Renal cortical epithelial cell (primary cell): Measurements from ENCODE around the gene PRKCSH. TPM values are rescaled to one million over a fixed set of nuclear protein-coding genes. Genes with fewer than 3 reads are reported as not detected.
"Not testable (repeated sequence)": the region's sequence is repeated elsewhere in the genome, so short reads cannot be mapped to it uniquely, and the experiment has no call there.

Source experiments
- DNase-seq: peaks from one replicate; pipeline ENCODE4 v3.0.0-alpha.2; 2011; ENCODE audit warnings: low read depth
- total RNA-seq: library from RNA; depleted of rRNA; stranded (reverse); fragments of >200 nt; gene quantifications from 2 replicates; pipeline ENCODE4 v1.2.3, GENCODE V29; 2014

Gene PRKCSH
- total RNA-seq, 1 donor from 2014 or later, result 192 TPM

DNA sequence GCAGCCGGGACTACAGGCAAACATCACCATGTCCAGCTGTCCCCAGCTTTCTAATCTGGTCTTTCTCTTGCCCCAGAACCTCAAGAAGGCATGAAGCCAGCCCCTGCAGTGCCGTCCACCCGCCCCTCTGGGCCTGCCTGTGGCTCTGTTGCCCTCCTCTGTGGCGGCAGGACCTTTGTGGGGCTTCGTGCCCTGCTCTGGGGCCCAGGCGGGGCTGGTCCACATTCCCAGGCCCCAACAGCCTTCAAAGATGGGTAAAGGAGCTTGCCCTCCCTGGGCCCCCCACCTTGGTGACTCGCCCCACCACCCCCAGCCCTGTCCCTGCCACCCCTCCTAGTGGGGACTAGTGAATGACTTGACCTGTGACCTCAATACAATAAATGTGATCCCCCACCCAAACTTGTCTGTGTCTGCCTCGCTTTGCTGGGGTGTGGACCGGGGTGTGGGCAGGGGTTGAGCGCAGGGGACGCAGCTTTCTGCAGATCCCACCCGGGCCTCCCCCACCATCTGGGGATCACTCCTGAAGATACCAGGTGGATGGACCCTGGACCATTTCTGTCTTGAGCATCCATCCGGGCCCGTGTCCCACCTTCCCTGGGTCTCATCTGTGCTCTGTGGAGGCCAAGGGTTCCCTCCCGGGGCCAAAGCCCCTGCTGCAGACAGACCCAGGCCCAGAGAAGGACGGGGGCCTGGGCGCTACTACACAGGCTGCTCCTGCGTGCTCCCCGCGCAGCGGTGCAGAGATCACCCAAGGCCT lies 15.3 kb downstream of the PRKCSH start:
- no peak for DNase-seq

DNA sequence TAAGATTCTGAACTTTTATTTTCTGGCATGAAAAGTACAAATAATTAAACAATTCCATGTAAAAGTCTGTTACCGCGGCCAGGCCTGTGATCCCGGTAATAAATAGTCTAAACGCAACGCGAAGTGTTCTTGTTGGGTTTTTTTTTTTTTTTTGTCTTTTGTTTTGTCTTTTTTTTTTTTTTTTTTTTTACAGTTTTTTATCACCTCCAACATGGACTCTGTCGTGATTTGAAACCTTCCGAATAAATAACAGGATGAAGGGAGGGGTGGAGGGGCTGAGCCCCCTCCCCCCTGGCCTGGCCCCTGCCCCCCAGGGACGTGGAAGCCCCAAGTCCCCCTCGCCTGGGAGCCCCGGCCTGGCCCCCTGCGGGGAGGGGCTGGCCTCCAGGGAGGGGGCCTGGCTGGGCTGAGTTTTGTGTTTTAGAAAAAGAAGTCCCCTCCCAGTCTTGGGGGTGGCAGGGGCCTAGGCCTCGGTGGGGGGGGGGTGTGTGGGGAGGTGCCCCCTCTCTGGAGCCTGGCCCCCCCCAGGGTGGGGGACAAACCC lies 16.0 kb downstream of the PRKCSH start:
- no peak for DNase-seq

DNA sequence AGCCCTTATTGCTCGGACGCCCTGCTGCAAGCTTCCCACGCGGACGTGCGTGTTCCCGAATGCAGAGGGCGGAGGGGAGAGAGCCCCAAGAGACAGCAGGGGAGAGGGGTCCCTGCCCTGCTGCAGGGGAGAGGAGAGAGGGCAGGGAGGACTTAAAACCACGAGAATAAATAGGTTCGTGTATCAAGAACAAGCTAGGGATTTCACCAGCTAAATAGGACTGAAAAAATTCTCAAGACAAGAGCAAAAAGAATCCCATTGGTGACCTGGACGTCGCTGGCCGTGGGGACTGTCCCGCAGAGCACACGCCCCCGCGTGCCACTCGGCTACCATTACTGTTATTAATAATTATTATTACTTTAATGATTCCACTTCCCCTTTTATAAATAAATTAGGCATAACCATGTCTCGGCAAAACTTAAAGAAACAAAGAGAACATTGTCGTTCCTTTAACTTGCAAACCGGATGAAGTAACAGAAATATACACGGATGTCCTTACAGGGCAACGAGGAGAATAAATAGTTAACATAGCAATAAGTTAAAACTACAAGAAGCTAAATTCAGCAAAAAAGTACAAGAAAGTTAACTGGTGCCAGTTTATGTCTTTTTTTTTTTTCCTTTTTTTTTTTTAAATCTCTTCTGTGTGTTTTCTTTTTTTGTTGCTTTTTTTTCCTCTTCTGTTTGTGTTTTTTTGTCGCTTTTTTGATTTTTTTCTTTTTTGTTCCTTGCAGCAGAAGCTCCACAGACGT lies 16.6 kb downstream of the PRKCSH start:
- DNase-seq, result no peak

DNA sequence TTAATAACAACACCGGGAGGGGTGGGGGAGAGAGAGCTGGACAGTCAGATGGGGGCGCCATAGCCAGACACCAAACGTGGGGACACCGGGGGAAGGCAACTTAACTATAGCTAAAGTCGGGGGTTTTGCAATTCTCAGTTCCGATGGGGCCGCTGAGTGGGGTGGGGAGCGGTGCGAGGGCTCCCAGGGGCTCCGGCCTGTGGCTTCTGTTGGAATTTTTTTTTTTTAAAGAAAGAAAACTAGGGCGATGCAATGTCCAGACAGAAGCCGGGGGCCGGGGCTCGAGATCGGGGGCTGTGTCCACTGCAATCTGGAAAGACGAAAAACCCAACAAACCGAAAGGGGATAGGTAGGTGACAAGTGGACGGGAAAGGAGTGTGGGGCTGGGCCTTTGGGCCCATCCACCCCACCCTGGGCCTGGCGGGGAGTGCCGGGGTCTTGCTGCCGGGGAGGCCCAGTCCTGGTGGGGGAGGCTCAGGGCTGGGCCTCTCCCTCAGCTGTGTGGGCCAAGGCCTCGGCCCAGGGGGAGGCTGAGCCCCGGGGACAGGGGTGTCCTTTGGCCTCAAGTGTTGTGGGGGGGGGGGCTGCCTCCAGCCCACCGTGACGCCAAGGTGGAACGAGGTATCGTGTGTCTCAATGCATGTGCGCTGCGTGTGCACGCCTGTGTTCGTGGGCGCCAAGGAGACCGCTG lies 17.3 kb downstream of the PRKCSH start:
- DNase-seq, result no peak

DNA sequence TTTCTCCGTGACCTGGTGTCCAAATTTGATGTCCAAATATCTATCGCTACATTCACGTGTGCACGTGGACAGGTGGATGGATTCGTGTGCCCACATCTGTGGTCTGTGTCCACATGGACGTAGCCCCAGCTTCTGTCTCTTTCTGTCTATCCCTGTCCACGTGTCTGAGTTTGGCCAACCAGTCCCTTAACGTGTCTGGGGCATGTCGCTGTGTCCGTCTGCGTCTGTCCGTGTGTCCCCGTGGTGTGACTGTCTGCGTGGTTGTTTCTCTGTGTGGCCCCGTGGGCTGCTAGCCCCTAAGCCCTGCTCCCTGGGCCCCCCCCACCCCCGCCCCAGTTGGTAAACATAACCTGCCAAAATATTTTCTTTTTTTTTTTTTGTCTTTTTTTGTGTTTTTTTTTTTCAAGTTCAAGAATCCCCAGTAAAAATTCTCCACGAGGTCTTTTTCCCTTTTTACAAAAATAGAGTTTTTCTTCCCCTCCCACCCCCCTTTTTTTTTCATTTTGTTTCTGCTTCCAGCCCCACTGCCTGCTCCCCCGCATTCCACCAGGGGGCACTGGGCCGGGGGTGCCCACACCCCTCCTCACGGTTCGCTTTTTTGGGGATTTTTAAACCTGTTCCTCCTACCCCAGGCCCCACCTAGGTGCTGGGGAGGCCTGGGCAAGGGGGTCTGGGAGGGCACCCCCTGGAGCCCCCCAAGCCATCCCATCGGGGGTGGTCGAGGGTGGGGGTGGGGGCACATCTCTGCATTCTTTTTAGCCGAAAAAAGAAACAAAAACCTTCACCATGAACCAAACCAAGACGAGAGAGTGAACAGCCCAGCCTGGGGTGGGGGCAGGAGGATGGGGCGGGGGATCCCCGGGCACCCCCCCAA lies 18.3 kb downstream of the PRKCSH start:
- DNase-seq, result no peak

DNA sequence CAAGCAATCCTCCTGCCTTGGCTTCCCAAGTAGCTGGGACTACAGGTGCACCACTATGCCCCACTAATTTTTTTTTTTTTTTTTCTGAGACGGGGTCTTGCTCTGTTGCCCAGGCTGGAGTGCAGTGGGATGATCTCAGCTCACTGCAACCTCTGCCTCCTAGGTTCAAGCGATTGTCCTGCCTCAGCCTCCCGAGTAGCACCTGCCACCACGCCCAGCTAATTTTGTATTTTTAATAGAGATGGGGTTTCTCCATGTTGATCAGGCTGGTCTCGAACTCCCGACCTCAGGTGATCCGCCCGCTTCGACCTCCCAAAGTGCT lies 19.8 kb downstream of the PRKCSH start:
- DNase-seq, result not testable (repeated sequence)

DNA sequence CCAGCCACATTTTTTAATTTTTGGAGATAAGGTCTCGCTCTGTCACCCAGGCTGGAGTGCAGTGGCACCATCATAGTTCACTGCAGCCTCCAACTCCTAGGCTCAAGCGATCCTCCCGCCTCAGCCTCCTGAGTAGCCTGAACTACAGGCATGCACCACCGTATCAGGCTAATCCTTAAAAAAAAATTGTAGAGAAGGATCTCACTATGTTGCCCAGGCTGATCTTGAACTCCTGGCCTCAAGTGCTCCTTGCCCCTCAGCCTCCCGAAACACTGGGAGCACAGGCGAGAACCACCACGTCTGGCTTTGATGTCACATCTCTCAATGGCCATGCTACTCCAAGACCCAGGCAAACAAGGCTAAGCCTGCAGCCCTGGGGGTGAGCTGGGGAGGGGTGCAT lies 21.2 kb downstream of the PRKCSH start:
- DNase-seq, result no peak

DNA sequence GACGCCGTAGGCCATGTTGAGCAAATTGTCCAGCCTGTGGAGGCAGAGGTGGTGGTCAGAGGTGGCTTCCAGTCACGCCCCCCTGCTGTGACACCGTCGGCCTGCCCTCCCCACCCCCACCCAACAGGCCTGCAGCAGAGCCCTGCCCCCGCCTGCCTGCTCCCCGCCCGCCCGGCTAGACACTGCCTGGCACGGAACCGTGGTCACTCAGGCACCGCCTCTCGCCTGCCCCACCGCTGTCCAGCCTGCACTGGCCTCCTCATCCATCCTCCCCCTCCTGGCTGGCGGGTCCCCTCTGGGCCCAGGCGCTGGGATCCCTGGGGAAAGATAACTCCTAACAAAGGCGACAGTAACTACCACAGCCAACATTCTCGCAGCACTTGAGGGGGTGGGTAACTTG lies 21.7 kb downstream of the PRKCSH start:
- no peak for DNase-seq

DNA sequence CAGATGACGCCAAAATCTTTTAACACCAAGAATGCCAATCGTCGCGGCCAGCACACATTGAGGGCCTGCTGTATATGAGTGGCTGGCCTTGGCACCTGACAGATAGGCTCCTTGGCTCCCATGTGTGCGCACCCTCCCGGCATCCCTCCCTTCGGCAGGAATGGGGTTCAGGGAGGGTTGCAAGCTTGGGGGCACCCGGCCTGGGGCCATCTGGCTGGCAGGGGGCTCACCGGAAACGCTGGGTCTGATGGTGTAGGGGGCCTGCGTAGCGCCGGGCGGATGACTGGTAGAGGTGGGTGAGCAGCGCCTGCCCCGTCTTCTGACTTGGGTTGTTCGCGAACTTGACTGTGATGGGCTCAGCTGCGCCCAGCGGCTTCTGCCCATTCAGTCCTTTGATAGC lies 22.4 kb downstream of the PRKCSH start:
- no peak for DNase-seq

DNA sequence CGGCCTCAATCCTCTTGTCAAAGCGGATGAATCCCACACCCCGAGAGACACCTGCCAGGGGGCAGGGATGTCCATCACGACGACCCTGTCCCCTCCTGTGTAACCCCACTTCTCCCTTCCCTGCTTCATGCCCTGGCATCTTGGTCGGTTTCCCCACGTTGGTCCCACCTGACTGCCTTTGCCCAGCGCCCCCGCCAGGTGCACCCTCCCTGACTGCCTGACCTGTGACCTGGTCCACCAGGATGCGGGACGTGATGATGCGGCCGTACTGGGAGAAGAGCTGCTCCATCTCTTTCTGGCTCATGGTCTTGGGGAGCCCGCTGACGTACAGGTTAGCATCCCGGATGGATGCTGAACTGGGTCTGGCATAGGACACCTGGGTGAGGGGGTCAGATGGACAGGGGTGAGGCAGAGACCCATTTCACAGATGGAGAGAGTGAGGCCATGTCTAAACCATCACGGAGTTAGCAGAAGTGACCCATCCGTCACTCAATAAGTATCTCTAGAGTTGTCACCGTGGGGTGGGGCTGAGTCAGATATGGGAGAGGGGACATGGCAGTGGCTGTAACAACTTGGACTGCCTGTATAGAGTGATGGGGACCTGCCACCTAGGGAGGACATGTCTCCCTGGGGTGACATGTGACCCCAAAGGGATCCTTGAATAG lies 22.9 kb downstream of the PRKCSH start:
- no peak for DNase-seq

DNA sequence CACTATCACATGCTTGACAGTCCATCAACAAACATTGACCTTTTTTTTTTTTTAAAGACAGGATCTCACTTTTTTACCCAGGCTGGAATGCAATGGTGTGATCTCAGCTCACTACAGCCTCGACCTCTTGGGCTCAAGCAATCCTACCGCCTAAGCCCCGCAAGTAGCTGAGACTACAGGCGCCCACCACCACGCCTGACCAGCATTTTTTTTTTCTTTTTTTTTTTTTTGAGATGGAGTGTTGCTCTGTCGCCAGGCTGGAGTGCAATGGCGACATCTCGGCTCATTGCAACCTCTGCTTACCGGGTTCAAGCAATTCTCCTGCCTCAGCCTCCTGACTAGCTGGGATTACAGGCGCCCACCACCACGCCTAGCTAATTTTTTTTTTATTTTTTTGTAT lies 23.5 kb downstream of the PRKCSH start:
- DNase-seq, result not testable (repeated sequence)

DNA sequence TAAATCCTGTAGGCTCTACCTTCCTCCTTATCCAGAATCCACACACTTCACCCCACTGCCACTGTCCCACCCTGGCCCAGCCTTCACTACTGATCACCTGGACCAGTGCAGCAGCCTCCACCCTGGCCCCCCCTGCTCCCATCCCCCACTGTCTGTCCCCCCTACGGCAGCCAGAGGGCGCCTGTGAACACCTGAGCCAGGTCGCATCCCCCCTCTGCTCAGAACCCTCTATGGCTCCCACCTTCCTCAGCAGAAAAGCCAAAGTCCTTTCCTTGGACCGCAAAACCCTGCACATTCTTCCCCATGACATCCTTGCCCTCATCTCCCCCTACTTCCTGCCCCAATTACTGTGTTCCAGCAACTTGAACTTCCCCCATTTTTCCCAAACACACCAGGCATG lies 24.8 kb downstream of the PRKCSH start:
- no peak for DNase-seq

DNA sequence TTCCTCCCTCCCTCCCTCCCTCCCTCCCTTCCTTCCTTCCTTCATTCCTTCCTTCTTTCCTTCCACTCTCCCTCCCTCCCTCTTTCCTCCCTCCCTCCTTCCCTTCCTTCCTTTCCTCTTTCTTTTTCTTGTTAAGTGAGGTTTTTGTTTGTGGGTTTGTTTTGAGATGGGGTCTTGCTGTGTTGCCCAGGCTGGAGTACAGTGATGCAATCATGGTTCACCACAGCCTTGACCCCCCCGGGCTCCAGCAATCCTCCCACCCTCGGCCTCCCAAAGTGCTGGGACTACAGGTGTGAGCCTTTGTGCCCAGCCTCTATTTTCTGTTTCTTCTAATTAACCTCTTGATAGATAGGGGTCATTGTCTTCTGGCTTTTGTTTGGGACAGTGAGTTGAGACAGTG lies 26.0 kb downstream of the PRKCSH start:
- no peak for DNase-seq

DNA sequence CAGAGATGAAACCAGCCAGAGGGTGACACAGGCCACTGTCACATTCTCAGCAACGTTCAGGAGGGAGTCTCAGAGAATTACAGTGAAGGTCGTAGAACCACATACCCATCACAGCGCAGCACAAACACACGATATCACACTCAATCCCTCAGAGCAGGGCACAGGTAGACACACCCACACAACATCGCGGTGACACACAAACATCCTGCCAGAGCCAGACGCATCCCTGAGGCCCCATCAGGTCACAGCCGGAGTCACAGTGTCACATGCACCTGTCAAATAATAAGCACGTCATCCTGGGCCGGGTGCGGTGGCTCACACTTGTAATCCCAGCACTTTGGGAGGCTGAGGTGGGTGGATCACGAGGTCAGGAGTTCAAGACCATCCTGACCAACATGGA lies 28.0 kb downstream of the PRKCSH start:
- DNase-seq, result no peak

DNA sequence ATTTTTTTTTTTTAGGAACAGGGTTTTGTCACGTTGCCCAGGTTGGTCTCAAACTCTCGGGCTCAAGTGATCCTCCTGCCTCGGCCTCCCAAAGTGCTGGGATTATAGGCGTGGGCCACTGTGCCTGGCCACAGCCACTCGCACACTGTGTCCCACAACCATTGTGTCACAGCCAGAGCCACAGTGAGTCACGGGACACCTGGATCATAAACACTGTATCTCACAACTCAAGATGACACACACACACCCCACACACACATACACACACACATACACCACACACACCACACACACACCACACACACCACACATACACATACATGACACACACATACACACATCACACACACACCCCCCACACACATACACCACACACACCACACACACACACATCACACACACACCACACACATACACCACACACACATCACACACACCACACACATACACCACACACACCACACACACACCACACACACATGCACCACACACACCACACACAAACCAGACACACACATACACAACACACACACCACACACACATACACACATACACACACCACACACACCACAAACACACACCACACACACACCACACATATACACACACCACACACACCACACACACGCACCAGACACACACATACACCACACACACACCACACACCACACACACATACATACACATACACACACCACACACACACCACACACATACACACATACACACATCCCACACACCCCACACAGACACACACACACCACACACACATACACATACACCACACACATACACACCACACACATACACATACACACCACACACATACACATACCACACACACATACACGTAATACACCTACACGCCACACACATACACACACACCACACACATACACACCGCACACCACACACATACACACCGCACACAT lies 29.2 kb downstream of the PRKCSH start:
- DNase-seq, result no peak

DNA sequence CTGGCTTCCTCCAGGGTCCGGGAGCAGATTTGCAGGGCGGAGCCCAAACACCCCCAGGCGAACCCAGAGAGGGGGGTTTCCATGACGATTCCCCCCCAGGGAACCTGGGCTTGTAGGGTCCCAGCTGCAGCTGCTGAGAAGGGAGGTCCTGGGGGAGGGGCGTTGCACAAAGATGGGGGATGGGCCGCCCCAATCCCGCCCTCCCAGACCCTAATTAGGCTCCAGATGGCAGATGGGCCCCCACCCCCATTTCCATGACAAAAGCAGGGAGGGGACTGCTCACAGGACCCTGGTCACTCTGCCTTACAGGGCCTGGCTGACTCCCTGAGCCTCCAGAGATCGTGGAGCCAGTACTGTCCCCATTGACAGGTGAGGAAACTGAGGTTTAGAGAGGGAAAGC lies 30.2 kb downstream of the PRKCSH start:
- DNase-seq, result no peak

DNA sequence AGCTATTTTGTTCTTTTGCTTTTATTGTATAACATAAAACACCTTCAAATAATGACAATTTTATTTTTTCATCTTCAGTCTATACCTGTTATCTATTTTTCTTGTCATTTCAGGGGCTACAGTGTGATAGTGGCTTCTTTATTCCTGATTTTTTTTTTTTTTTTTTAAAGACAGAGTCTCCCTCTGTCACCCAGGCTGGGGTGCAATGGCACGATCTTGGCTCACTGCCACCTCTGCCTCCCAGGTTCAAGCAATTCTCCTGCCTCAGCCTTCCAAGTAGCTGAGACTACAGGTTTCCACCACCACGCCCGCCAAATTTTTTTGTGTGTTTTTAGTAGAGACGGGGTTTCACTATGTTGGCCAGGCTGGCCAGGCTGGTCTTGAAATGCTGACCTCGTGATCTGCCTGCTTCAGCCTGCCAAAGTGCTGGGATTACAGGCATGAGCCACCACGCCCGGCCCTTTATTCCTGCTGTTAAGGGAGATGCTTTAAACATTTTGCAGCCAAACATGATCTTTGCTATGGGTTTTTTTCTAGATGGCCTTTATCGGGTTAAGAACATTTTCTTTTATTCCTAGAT lies 32.9 kb downstream of the PRKCSH start:
- not testable (repeated sequence) for DNase-seq

DNA sequence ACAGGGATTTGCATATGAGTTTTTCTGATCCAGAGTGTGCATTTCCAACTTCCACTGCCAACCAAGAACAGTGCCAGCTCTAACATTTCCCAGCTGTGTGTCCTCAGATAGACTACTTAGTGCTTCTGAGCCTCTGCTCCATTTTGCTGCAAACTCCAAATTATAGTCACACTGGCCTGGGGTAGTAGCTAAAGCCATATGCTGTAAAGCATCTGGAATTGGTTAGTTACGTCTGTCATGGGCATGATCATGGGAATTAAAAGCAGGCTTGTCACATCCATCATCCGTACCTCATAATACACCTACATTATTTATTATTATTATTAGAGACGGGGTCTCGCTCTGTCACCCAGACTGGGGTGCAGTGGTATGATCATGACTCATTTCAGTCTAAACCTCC lies 38.3 kb downstream of the PRKCSH start:
- DNase-seq, result no peak

DNA sequence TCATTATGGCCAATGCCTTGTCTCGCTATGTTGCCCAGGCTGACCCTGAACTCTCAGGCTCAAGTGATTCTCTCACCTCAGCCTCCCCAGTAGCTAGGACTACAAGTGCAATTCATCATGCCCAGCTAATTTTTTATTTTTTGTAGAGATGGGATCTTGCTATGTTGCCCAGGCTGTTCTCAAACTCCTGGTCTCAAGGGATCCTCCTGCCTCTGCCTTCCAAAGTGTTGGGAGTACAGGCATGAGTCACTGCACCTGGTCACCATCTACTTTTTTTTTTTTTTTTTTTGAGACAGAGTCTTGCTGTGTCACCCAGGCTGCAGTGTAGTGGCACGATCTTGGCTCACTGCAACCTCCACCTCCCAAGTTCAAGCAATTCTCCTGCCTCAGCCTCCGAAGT lies 39.9 kb downstream of the PRKCSH start:
- DNase-seq, result not testable (repeated sequence)

DNA sequence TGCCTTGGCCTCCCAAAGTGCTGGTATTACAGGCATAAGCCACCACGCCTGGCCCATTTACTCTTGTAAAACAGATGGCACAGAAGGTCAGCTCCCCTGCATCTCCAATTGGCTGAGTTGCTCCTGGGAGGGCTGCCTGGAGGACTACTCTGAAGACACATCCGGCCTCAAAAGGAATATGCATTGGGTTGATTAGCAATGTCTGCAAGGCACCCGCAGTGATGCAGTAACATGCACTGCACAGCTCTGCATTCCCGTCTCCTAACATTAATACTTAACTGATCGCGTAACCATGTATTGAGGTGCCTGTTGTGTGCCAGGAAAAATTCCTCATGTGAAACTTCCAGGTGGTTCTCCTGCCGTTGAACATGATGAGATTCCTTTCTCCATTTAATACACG lies 40.4 kb downstream of the PRKCSH start:
- DNase-seq, result peak; percentile 25
